B cell (primary cell): ENCODE results near the gene CERS5. TPM values are rescaled to one million over a fixed set of nuclear protein-coding genes. Genes with fewer than 3 reads are reported as not detected.

Experiments used
- ATAC-seq: fragments of 200-7000 bp; cut with Tn5 transposase; one replicate; pipeline ENCODE4 v1.10.0; 2021; ENCODE audit warnings: low read depth, mild to moderate bottlenecking, moderate number of reproducible peaks, moderate library complexity
- CTCF ChIA-PET: fragments of 350-600 bp; sonication (Branson Sonifier 250); formaldehyde crosslinking; loops from one replicate; lab custom pipeline; 2021; ENCODE audit warnings: antibody characterized with exemption, inconsistent platforms; lab: Charles Lee
- POLR2A ChIA-PET: fragments of 350-600 bp; sonication (Branson Sonifier 250); formaldehyde crosslinking; loops from one replicate; lab custom pipeline; 2021; ENCODE audit warnings: antibody characterized with exemption; lab: Charles Lee
- DNase-seq: peaks from one replicate; pipeline ENCODE4 v3.0.0; 2013
- H2AFZ ChIP-seq: 2 replicates; pipeline ENCODE4 v1.6.1; 2012; ENCODE audit warnings: mild to moderate bottlenecking, low read depth, low read length; ENCODE audit not compliant: insufficient read depth, poor library complexity, severe bottlenecking
- H3K27ac ChIP-seq, 2 donors: 1 replicate in 1 of 2; 2 replicates in 1 of 2; pipeline ENCODE4 v1.5.1; 2012 to 2013; ENCODE audit warnings: low read length in 2 of 2, mild to moderate bottlenecking in 2 of 2, moderate library complexity in 1 of 2
- H3K27me3 ChIP-seq, 4 experiments: fragments of 200-600 bp in 1 of 4; sonication (generic) in 1 of 4; replicated peaks in 1 of 4; 1 replicate in 2 of 4; 2 replicates in 2 of 4; pipeline versions ENCODE4 v1.6.1 to v1.7.0; 2013 to 2016; ENCODE audit warnings: low read length in 3 of 4, mild to moderate bottlenecking in 2 of 4, mixed read lengths in 1 of 4, moderate library complexity in 1 of 4; ENCODE audit not compliant: insufficient read depth in 4 of 4, control insufficient read depth in 3 of 4; ENCODE audit errors: control extremely low read depth in 1 of 4
- H3K36me3 ChIP-seq, 2 experiments: replicated peaks in 1 of 2; 1 replicate in 1 of 2; 2 replicates in 1 of 2; pipeline versions ENCODE4 v1.6.1 to v1.7.1; 2013; ENCODE audit warnings: low read length in 1 of 2; ENCODE audit not compliant: insufficient read depth in 2 of 2, control insufficient read depth in 1 of 2; ENCODE audit errors: control extremely low read depth in 1 of 2, extremely low read depth in 1 of 2
- H3K4me1 ChIP-seq, 2 donors: fragments of 200-600 bp in 1 of 2; sonication (generic) in 1 of 2; 1 replicate in 1 of 2; 2 replicates in 1 of 2; pipeline versions ENCODE4 v1.5.1 to v1.6.1; 2013 to 2017; ENCODE audit warnings: low read length in 2 of 2; ENCODE audit not compliant: control insufficient read depth in 2 of 2, insufficient read depth in 2 of 2
- H3K4me2 ChIP-seq: replicated peaks from 2 replicates; pipeline ENCODE3; 2012; ENCODE audit warnings: mild to moderate bottlenecking, low read depth, low read length; ENCODE audit not compliant: poor library complexity, severe bottlenecking
- H3K4me3 ChIP-seq, 5 experiments: fragments of 200-600 bp in 1 of 5; sonication (generic) in 1 of 5; 1 replicate in 3 of 5; 2 replicates in 2 of 5; pipeline versions ENCODE4 v1.5.1 to v1.7.0; 2011 to 2016; ENCODE audit warnings: low read length in 4 of 5, mild to moderate bottlenecking in 4 of 5, low read depth in 2 of 5, control low read depth in 1 of 5, moderate library complexity in 1 of 5; ENCODE audit not compliant: insufficient read depth in 1 of 5; ENCODE audit errors: control extremely low read depth in 1 of 5, extremely low read depth in 1 of 5
- H3K79me2 ChIP-seq: fragments of 200-600 bp; sonication (generic); one replicate; pipeline ENCODE4 v1.6.0; 2016; ENCODE audit warnings: low read length; ENCODE audit not compliant: control insufficient read depth, insufficient read depth
- H3K9ac ChIP-seq: fragments of 200-600 bp; sonication (generic); 2 replicates; pipeline ENCODE4 v1.6.1; 2017; ENCODE audit warnings: mild to moderate bottlenecking, low read length, moderate library complexity
- H3K9me3 ChIP-seq, 3 donors: one replicate each; pipeline versions ENCODE4 v1.6.1 to v1.7.1; 2013; ENCODE audit warnings: low read length in 2 of 3; ENCODE audit not compliant: control insufficient read depth in 2 of 3, insufficient read depth in 1 of 3; ENCODE audit errors: control extremely low read depth in 1 of 3
- H4K20me1 ChIP-seq: 2 replicates; pipeline ENCODE4 v1.6.0; 2012; ENCODE audit warnings: mild to moderate bottlenecking, low read length; ENCODE audit not compliant: insufficient read depth, control insufficient read depth, poor library complexity, severe bottlenecking
- H3K27ac Mint-ChIP-seq: one replicate; pipeline ENCODE4 v1.8.0; 2021; ENCODE audit warnings: mixed read lengths
- H3K27me3 Mint-ChIP-seq: one replicate; pipeline ENCODE4 v1.8.0; 2021; ENCODE audit warnings: mixed read lengths
- H3K4me1 Mint-ChIP-seq: one replicate; pipeline ENCODE4 v1.8.0; 2021; ENCODE audit warnings: mixed read lengths
- H3K4me3 Mint-ChIP-seq: one replicate; pipeline ENCODE4 v1.8.0; 2021; ENCODE audit warnings: mixed read lengths
- H3K9me3 Mint-ChIP-seq: one replicate; pipeline ENCODE4 v1.8.0; 2022; ENCODE audit warnings: mixed read lengths; ENCODE audit not compliant: insufficient read depth
- EZH2 ChIP-seq: IDR thresholded peaks from 2 replicates; pipeline ENCODE4 v1.6.1; 2012; ENCODE audit warnings: borderline replicate concordance, low read depth, mild to moderate bottlenecking, moderate library complexity, low read length; ENCODE audit not compliant: insufficient read depth, poor library complexity, severe bottlenecking
- WGBS: methylation state at CpG from one replicate; pipeline ENCODE4 v1.1.5; 2013; ENCODE audit warnings: missing lambda C conversion rate; ENCODE audit not compliant: insufficient coverage; 5-methylcytosine and 5-hydroxymethylcytosine counted together
- intact Hi-C: fragments of 100-400 bp; cut with micrococcal nuclease; formaldehyde crosslinking; loops from one replicate; pipeline ENCODE4 v1.10.0; 2022
- polyA plus RNA-seq: library from polyadenylated mRNA; depleted of rRNA; stranded (reverse); fragments of >200 nt; gene quantifications from 2 replicates; pipeline ENCODE4 v1.2.3, GENCODE V29; 2012
- total RNA-seq, 2 donors: library from RNA; stranded (reverse); fragments of 120-200 nt in 1 of 2; gene quantifications; 1 replicate in 1 of 2; 2 replicates in 1 of 2; pipeline versions ENCODE4 v1.2.3 to v1.2.4, GENCODE V29; 2013 to 2022
- TF ChIP-seq, protein P1 (sequence below): fragments of 200-600 bp; IDR thresholded peaks from one replicate; pipeline ENCODE4 v1.8.0; 2022; ENCODE audit warnings: antibody characterized with exemption, mild to moderate bottlenecking

Gene CERS5
- total and polyA plus RNA-seq, 2 donors (not counting 1 experiment from before 2014, with no cell fraction given): 32.3 to 72.0 TPM

GRCh38 chr12:50105913-50106450 is 61.2 kb downstream of the CERS5 start:
- Histone ChIP-seq H2AFZ (no peak overlapping the region), H3K4me1 (peaks cover 20 to 32% of the 10 kb centered on the region in 2 donors), H3K9me3 (no peaks in the 10 kb centered on the region), H3K4me2 (no peak overlapping the region), H3K4me3 (no peak overlapping the region), H3K79me2 (peaks cover 15% of the 10 kb centered on the region), H3K27me3 (no peaks in the 10 kb centered on the region), H3K9ac (no peak overlapping the region), H4K20me1 (no peaks in the 10 kb centered on the region), H3K27ac (no peak overlapping the region), H3K36me3 (peaks cover 0 to 24% of the 10 kb centered on the region in 2 experiments)
- Mint-ChIP-seq H3K4me1 (peaks cover 27% of the 10 kb centered on the region), H3K9me3 (no peaks in the 10 kb centered on the region), H3K27me3 (no peaks in the 10 kb centered on the region), H3K4me3 (no peak overlapping the region), H3K27ac (peak overlapping the region; percentile 37)
- DNase-seq: no peak
- intact Hi-C loops: no loop called here
- CTCF ChIA-PET: interaction anchor here (14.8 kb wide), 1 partner anchor 17 kb away, joined by 343 read pairs; the partner anchor contains the start of gene SMARCD1
- TF ChIP-seq, protein P1, sequence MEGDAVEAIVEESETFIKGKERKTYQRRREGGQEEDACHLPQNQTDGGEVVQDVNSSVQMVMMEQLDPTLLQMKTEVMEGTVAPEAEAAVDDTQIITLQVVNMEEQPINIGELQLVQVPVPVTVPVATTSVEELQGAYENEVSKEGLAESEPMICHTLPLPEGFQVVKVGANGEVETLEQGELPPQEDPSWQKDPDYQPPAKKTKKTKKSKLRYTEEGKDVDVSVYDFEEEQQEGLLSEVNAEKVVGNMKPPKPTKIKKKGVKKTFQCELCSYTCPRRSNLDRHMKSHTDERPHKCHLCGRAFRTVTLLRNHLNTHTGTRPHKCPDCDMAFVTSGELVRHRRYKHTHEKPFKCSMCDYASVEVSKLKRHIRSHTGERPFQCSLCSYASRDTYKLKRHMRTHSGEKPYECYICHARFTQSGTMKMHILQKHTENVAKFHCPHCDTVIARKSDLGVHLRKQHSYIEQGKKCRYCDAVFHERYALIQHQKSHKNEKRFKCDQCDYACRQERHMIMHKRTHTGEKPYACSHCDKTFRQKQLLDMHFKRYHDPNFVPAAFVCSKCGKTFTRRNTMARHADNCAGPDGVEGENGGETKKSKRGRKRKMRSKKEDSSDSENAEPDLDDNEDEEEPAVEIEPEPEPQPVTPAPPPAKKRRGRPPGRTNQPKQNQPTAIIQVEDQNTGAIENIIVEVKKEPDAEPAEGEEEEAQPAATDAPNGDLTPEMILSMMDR: no peak
- TF ChIP-seq EZH2: no peak
- WGBS: 96% methylated on average over 11 of the region's 12 CpGs
- POLR2A ChIA-PET: no interaction called here
- ATAC-seq: no peak
